B cell (primary cell): Measurements from ENCODE around the gene SSBP3. TPM values are rescaled to one million over a fixed set of nuclear protein-coding genes. Genes with fewer than 3 reads are reported as not detected.

Source experiments
- ATAC-seq: fragments of 200-7000 bp; cut with Tn5 transposase; one replicate; pipeline ENCODE4 v1.10.0; 2021; ENCODE audit warnings: low read depth, mild to moderate bottlenecking, moderate number of reproducible peaks, moderate library complexity
- CTCF ChIA-PET: fragments of 350-600 bp; sonication (Branson Sonifier 250); formaldehyde crosslinking; loops from one replicate; lab custom pipeline; 2021; ENCODE audit warnings: antibody characterized with exemption, inconsistent platforms; lab: Charles Lee
- POLR2A ChIA-PET: fragments of 350-600 bp; sonication (Branson Sonifier 250); formaldehyde crosslinking; loops from one replicate; lab custom pipeline; 2021; ENCODE audit warnings: antibody characterized with exemption; lab: Charles Lee
- DNase-seq: peaks from one replicate; pipeline ENCODE4 v3.0.0; 2013
- H2AFZ ChIP-seq: 2 replicates; pipeline ENCODE4 v1.6.1; 2012; ENCODE audit warnings: mild to moderate bottlenecking, low read depth, low read length; ENCODE audit not compliant: insufficient read depth, poor library complexity, severe bottlenecking
- H3K27ac ChIP-seq, 2 donors: 1 replicate in 1 of 2; 2 replicates in 1 of 2; pipeline ENCODE4 v1.5.1; 2012 to 2013; ENCODE audit warnings: low read length in 2 of 2, mild to moderate bottlenecking in 2 of 2, moderate library complexity in 1 of 2
- H3K27me3 ChIP-seq, 4 experiments: fragments of 200-600 bp in 1 of 4; sonication (generic) in 1 of 4; replicated peaks in 1 of 4; 1 replicate in 2 of 4; 2 replicates in 2 of 4; pipeline versions ENCODE4 v1.6.1 to v1.7.0; 2013 to 2016; ENCODE audit warnings: low read length in 3 of 4, mild to moderate bottlenecking in 2 of 4, mixed read lengths in 1 of 4, moderate library complexity in 1 of 4; ENCODE audit not compliant: insufficient read depth in 4 of 4, control insufficient read depth in 3 of 4; ENCODE audit errors: control extremely low read depth in 1 of 4
- H3K36me3 ChIP-seq, 2 experiments: replicated peaks in 1 of 2; 1 replicate in 1 of 2; 2 replicates in 1 of 2; pipeline versions ENCODE4 v1.6.1 to v1.7.1; 2013; ENCODE audit warnings: low read length in 1 of 2; ENCODE audit not compliant: insufficient read depth in 2 of 2, control insufficient read depth in 1 of 2; ENCODE audit errors: control extremely low read depth in 1 of 2, extremely low read depth in 1 of 2
- H3K4me1 ChIP-seq, 2 donors: fragments of 200-600 bp in 1 of 2; sonication (generic) in 1 of 2; 1 replicate in 1 of 2; 2 replicates in 1 of 2; pipeline versions ENCODE4 v1.5.1 to v1.6.1; 2013 to 2017; ENCODE audit warnings: low read length in 2 of 2; ENCODE audit not compliant: control insufficient read depth in 2 of 2, insufficient read depth in 2 of 2
- H3K4me2 ChIP-seq: replicated peaks from 2 replicates; pipeline ENCODE3; 2012; ENCODE audit warnings: mild to moderate bottlenecking, low read depth, low read length; ENCODE audit not compliant: poor library complexity, severe bottlenecking
- H3K4me3 ChIP-seq, 5 experiments: fragments of 200-600 bp in 1 of 5; sonication (generic) in 1 of 5; 1 replicate in 3 of 5; 2 replicates in 2 of 5; pipeline versions ENCODE4 v1.5.1 to v1.7.0; 2011 to 2016; ENCODE audit warnings: low read length in 4 of 5, mild to moderate bottlenecking in 4 of 5, low read depth in 2 of 5, control low read depth in 1 of 5, moderate library complexity in 1 of 5; ENCODE audit not compliant: insufficient read depth in 1 of 5; ENCODE audit errors: control extremely low read depth in 1 of 5, extremely low read depth in 1 of 5
- H3K79me2 ChIP-seq: fragments of 200-600 bp; sonication (generic); one replicate; pipeline ENCODE4 v1.6.0; 2016; ENCODE audit warnings: low read length; ENCODE audit not compliant: control insufficient read depth, insufficient read depth
- H3K9ac ChIP-seq: fragments of 200-600 bp; sonication (generic); 2 replicates; pipeline ENCODE4 v1.6.1; 2017; ENCODE audit warnings: mild to moderate bottlenecking, low read length, moderate library complexity
- H3K9me3 ChIP-seq, 3 donors: one replicate each; pipeline versions ENCODE4 v1.6.1 to v1.7.1; 2013; ENCODE audit warnings: low read length in 2 of 3; ENCODE audit not compliant: control insufficient read depth in 2 of 3, insufficient read depth in 1 of 3; ENCODE audit errors: control extremely low read depth in 1 of 3
- H4K20me1 ChIP-seq: 2 replicates; pipeline ENCODE4 v1.6.0; 2012; ENCODE audit warnings: mild to moderate bottlenecking, low read length; ENCODE audit not compliant: insufficient read depth, control insufficient read depth, poor library complexity, severe bottlenecking
- H3K27ac Mint-ChIP-seq: one replicate; pipeline ENCODE4 v1.8.0; 2021; ENCODE audit warnings: mixed read lengths
- H3K27me3 Mint-ChIP-seq: one replicate; pipeline ENCODE4 v1.8.0; 2021; ENCODE audit warnings: mixed read lengths
- H3K4me1 Mint-ChIP-seq: one replicate; pipeline ENCODE4 v1.8.0; 2021; ENCODE audit warnings: mixed read lengths
- H3K4me3 Mint-ChIP-seq: one replicate; pipeline ENCODE4 v1.8.0; 2021; ENCODE audit warnings: mixed read lengths
- H3K9me3 Mint-ChIP-seq: one replicate; pipeline ENCODE4 v1.8.0; 2022; ENCODE audit warnings: mixed read lengths; ENCODE audit not compliant: insufficient read depth
- EZH2 ChIP-seq: IDR thresholded peaks from 2 replicates; pipeline ENCODE4 v1.6.1; 2012; ENCODE audit warnings: borderline replicate concordance, low read depth, mild to moderate bottlenecking, moderate library complexity, low read length; ENCODE audit not compliant: insufficient read depth, poor library complexity, severe bottlenecking
- WGBS: methylation state at CpG from one replicate; pipeline ENCODE4 v1.1.5; 2013; ENCODE audit warnings: missing lambda C conversion rate; ENCODE audit not compliant: insufficient coverage; 5-methylcytosine and 5-hydroxymethylcytosine counted together
- intact Hi-C: fragments of 100-400 bp; cut with micrococcal nuclease; formaldehyde crosslinking; loops from one replicate; pipeline ENCODE4 v1.10.0; 2022
- polyA plus RNA-seq: library from polyadenylated mRNA; depleted of rRNA; stranded (reverse); fragments of >200 nt; gene quantifications from 2 replicates; pipeline ENCODE4 v1.2.3, GENCODE V29; 2012
- total RNA-seq, 2 donors: library from RNA; stranded (reverse); fragments of 120-200 nt in 1 of 2; gene quantifications; 1 replicate in 1 of 2; 2 replicates in 1 of 2; pipeline versions ENCODE4 v1.2.3 to v1.2.4, GENCODE V29; 2013 to 2022
- TF ChIP-seq, protein P1 (sequence below): fragments of 200-600 bp; IDR thresholded peaks from one replicate; pipeline ENCODE4 v1.8.0; 2022; ENCODE audit warnings: antibody characterized with exemption, mild to moderate bottlenecking

SSBP3 gene
- total and polyA plus RNA-seq, 2 donors (not counting 1 experiment from before 2014, with no cell fraction given): 16.9 to 30.7 TPM

DNA sequence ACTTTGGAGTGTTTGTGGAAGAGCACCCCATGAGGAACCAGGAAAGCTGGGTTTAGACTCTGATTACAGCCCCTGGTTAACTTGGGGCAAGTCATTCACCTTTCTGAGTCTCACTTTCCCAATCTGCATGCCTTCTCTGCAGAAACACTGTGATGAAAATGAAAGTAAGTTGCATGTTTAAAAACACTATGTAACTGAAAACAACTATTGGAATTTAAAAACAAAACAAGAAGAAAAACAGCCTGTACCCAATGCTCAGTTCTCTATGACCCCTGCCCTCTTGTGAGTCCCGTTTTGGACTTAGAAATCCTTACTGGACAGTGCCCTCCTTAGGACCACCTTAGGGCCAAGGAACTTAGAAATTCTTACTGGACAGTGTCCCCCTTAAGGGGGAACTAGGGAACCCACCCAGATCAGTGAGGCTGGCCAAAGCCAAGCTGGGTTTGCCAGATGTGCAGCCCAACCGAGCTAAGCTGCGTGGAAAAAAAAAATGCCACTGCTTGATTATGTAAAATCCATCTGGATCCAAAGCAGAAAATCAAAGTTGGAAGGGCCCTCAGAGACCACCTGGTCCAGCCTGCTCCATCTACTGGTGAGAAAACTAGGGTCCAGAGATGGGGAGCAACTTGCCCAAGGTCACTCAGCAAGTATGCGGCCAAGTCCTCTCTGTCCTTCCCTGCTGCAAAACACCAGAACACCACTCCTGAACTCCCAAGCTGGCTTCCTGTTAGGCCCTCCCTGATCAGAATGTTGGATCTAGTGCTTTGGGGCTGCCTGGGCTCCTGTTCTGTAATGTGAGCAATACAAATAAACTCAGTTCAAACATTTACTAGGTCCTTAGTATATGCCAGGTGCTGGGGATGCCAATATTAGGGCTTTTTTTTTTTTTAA lies 128.5 kb downstream of the SSBP3 start:
- TF ChIP-seq, protein P1, sequence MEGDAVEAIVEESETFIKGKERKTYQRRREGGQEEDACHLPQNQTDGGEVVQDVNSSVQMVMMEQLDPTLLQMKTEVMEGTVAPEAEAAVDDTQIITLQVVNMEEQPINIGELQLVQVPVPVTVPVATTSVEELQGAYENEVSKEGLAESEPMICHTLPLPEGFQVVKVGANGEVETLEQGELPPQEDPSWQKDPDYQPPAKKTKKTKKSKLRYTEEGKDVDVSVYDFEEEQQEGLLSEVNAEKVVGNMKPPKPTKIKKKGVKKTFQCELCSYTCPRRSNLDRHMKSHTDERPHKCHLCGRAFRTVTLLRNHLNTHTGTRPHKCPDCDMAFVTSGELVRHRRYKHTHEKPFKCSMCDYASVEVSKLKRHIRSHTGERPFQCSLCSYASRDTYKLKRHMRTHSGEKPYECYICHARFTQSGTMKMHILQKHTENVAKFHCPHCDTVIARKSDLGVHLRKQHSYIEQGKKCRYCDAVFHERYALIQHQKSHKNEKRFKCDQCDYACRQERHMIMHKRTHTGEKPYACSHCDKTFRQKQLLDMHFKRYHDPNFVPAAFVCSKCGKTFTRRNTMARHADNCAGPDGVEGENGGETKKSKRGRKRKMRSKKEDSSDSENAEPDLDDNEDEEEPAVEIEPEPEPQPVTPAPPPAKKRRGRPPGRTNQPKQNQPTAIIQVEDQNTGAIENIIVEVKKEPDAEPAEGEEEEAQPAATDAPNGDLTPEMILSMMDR: no peak
- TF ChIP-seq EZH2: no peak
- no peak overlapping the region for H3K4me2 ChIP-seq
- Mint-ChIP-seq H3K9me3 (no peaks in the 10 kb centered on the region), H3K27me3 (no peaks in the 10 kb centered on the region), H3K27ac (no peak overlapping the region), H3K4me1 (no peaks in the 10 kb centered on the region), H3K4me3 (no peak overlapping the region)
- H3K27ac ChIP-seq: no peak overlapping the region
- H3K9ac ChIP-seq: no peak overlapping the region
- H3K4me1 ChIP-seq: no peaks in the 10 kb centered on the region
- H3K27me3 ChIP-seq: no peaks in the 10 kb centered on the region
- DNase-seq (no peak), ATAC-seq (no peak)
- no peak overlapping the region for H2AFZ ChIP-seq
- ChIA-PET POLR2A (no interaction called here), CTCF (no interaction called here)
- intact Hi-C loops: no loop called here
- peaks cover 0 to 3% of the 10 kb centered on the region in 2 experiments for H3K36me3 ChIP-seq
- 96% methylated on average over 4 of the region's 4 CpGs for WGBS
- peaks cover 4% of the 10 kb centered on the region for H3K79me2 ChIP-seq
- H4K20me1 ChIP-seq: no peaks in the 10 kb centered on the region
- no peaks in the 10 kb centered on the region for H3K9me3 ChIP-seq
- H3K4me3 ChIP-seq: no peak overlapping the region
